H1 (cell line): ENCODE data around the gene MRPL11. TPM values are rescaled to one million over a fixed set of nuclear protein-coding genes. Genes with fewer than 3 reads are reported as not detected.
A peak's percentile ranks its signal among the peaks of the same experiment; 100 is the strongest.

Experiments
- CTCF ChIA-PET: fragments of 300-600 bp; sonication (Branson Sonifier 250); formaldehyde crosslinking; loops from one replicate; lab custom pipeline; 2021; ENCODE audit not compliant: partially characterized antibody; lab: Charles Lee
- POLR2A ChIA-PET: fragments of 300-600 bp; sonication (Branson Sonifier 250); formaldehyde crosslinking; loops from one replicate; lab custom pipeline; 2021; ENCODE audit warnings: inconsistent platforms; ENCODE audit not compliant: partially characterized antibody; lab: Charles Lee
- DNase-seq, 2 experiments: peaks; one replicate each; pipeline versions ENCODE4 v3.0.0 to v3.0.0-alpha.2; 2010 to 2022; ENCODE audit warnings: low spot score in 2 of 2, low read depth in 1 of 2, mixed read lengths in 1 of 2
- FAIRE-seq: peaks from 2 replicates; lab custom pipeline; 2011; peaks lifted over from hg19 to GRCh38; lab: Jason Lieb, UNC
- H2AFZ ChIP-seq: 2 replicates; pipeline ENCODE4 v1.8.1; 2012; ENCODE audit warnings: low read length, inconsistent platforms
- H2AK5ac ChIP-seq: 2 replicates; pipeline ENCODE4 v1.6.1; 2013; ENCODE audit warnings: low read depth, low read length
- H2BK120ac ChIP-seq: replicated peaks from 2 replicates; pipeline ENCODE3; 2013; ENCODE audit warnings: low read depth, low read length, inconsistent platforms
- H2BK12ac ChIP-seq: 2 replicates; pipeline ENCODE4 v1.6.1; 2013; ENCODE audit warnings: low read depth, low read length
- H2BK15ac ChIP-seq: 2 replicates; pipeline ENCODE4 v1.6.1; 2013; ENCODE audit warnings: low read length
- H2BK20ac ChIP-seq: 2 replicates; pipeline ENCODE4 v1.6.1; 2013; ENCODE audit warnings: low read length
- H2BK5ac ChIP-seq: 2 replicates; pipeline ENCODE4 v1.6.1; 2013; ENCODE audit warnings: low read depth, low read length
- H3K14ac ChIP-seq: 2 replicates; pipeline ENCODE4 v1.6.1; 2013; ENCODE audit warnings: inconsistent platforms; ENCODE audit not compliant: insufficient read length
- H3K18ac ChIP-seq: 2 replicates; pipeline ENCODE4 v1.6.1; 2013; ENCODE audit warnings: low read length; ENCODE audit errors: extremely low read depth
- H3K23ac ChIP-seq: 2 replicates; pipeline ENCODE4 v1.6.1; 2013; ENCODE audit warnings: inconsistent platforms; ENCODE audit not compliant: insufficient read length
- H3K23me2 ChIP-seq: 2 replicates; pipeline ENCODE4 v1.6.1; 2013; ENCODE audit warnings: low read depth, low read length
- H3K27ac ChIP-seq: 2 replicates; pipeline ENCODE4 v1.6.1; 2011; ENCODE audit warnings: low read depth, low read length, inconsistent platforms
- H3K27me3 ChIP-seq, 4 experiments: replicated peaks in 1 of 4; 1 replicate in 1 of 4; 2 replicates in 3 of 4; pipeline versions ENCODE4 v1.6.1 to v1.8.1; 2011 to 2013; ENCODE audit warnings: low read length in 3 of 4, mild to moderate bottlenecking in 3 of 4, inconsistent platforms in 2 of 4, mixed read lengths in 2 of 4, moderate library complexity in 1 of 4; ENCODE audit not compliant: control insufficient read depth in 3 of 4, insufficient read depth in 3 of 4; ENCODE audit errors: extremely low read depth in 1 of 4
- H3K36me3 ChIP-seq, 4 experiments: 2 replicates each; pipeline versions ENCODE4 v1.6.1 to v1.8.1; 2011 to 2013; ENCODE audit warnings: mild to moderate bottlenecking in 4 of 4, low read length in 3 of 4, moderate library complexity in 2 of 4, control low read depth in 1 of 4, inconsistent platforms in 1 of 4; ENCODE audit not compliant: insufficient read depth in 4 of 4, control insufficient read depth in 2 of 4
- H3K4ac ChIP-seq: replicated peaks from 2 replicates; pipeline ENCODE3; 2013; ENCODE audit warnings: low read length, low read depth, mixed read lengths, inconsistent platforms; ENCODE audit not compliant: insufficient read length
- H3K4me1 ChIP-seq, 4 experiments: replicated peaks in 1 of 4; 1 replicate in 1 of 4; 2 replicates in 3 of 4; pipeline versions ENCODE4 v1.6.1 to v1.8.1; 2011 to 2013; ENCODE audit warnings: low read length in 3 of 4, inconsistent platforms in 2 of 4, mixed read lengths in 1 of 4; ENCODE audit not compliant: insufficient read depth in 4 of 4, control insufficient read depth in 3 of 4
- H3K4me2 ChIP-seq, 2 experiments: 2 replicates each; pipeline versions ENCODE4 v1.6.1 to v1.8.1; 2011 to 2013; ENCODE audit warnings: low read depth in 2 of 2, low read length in 2 of 2, control low read depth in 1 of 2, inconsistent platforms in 1 of 2, mild to moderate bottlenecking in 1 of 2; ENCODE audit not compliant: insufficient read depth in 1 of 2
- H3K4me3 ChIP-seq, 4 experiments: fragments of 200-600, 300-600 bp in 1 of 4; sonication (generic), shearing (Covaris generic), sonication (Bioruptor Twin) in 1 of 4; 2 replicates each; pipeline versions ENCODE4 v1.5.1 to v1.8.1; 2011 to 2016; ENCODE audit warnings: low read length in 4 of 4, low read depth in 3 of 4, control low read depth in 2 of 4, inconsistent platforms in 2 of 4, mild to moderate bottlenecking in 2 of 4, mixed read lengths in 1 of 4, moderate library complexity in 1 of 4; ENCODE audit not compliant: insufficient read depth in 2 of 4; ENCODE audit errors: extremely low read depth in 1 of 4
- H3K56ac ChIP-seq: replicated peaks from 2 replicates; pipeline ENCODE3; 2013; ENCODE audit warnings: low read depth, mild to moderate bottlenecking, mixed read lengths, low read length, inconsistent platforms; ENCODE audit not compliant: insufficient read length
- H3K79me1 ChIP-seq: 2 replicates; pipeline ENCODE4 v1.6.1; 2013; ENCODE audit warnings: low read depth, low read length, control low read depth
- H3K79me2 ChIP-seq, 2 experiments: 2 replicates each; pipeline versions ENCODE4 v1.6.1 to v1.8.1; 2012 to 2013; ENCODE audit warnings: low read length in 2 of 2, mild to moderate bottlenecking in 2 of 2, inconsistent platforms in 1 of 2; ENCODE audit not compliant: insufficient read depth in 2 of 2, control insufficient read depth in 1 of 2
- H3K9ac ChIP-seq, 4 experiments: replicated peaks in 1 of 4; 1 replicate in 1 of 4; 2 replicates in 3 of 4; pipeline versions ENCODE4 v1.6.1 to v1.8.1; 2011 to 2013; ENCODE audit warnings: low read depth in 3 of 4, low read length in 3 of 4, control low read depth in 2 of 4, mild to moderate bottlenecking in 2 of 4, moderate library complexity in 2 of 4, inconsistent platforms in 1 of 4; ENCODE audit errors: extremely low read depth in 1 of 4
- H3K9me3 ChIP-seq, 2 experiments: 2 replicates each; pipeline versions ENCODE4 v1.6.1 to v1.8.1; 2012 to 2013; ENCODE audit warnings: mild to moderate bottlenecking in 2 of 2, moderate library complexity in 2 of 2, control low read depth in 1 of 2, inconsistent platforms in 1 of 2, low read depth in 1 of 2, low read length in 1 of 2, mixed read lengths in 1 of 2; ENCODE audit not compliant: insufficient read depth in 2 of 2
- H4K20me1 ChIP-seq, 2 experiments: replicated peaks in 1 of 2; 2 replicates each; pipeline versions ENCODE3 to v1.8.1; 2011 to 2013; ENCODE audit warnings: inconsistent platforms in 2 of 2, low read length in 2 of 2, mild to moderate bottlenecking in 1 of 2; ENCODE audit not compliant: insufficient read depth in 2 of 2, control insufficient read depth in 1 of 2
- H4K5ac ChIP-seq: 2 replicates; pipeline ENCODE4 v1.6.1; 2013; ENCODE audit warnings: low read length, low read depth, mixed read lengths, inconsistent platforms; ENCODE audit not compliant: insufficient read length
- H4K8ac ChIP-seq: 2 replicates; pipeline ENCODE4 v1.8.0; 2013; ENCODE audit warnings: mild to moderate bottlenecking, moderate library complexity, low read length, inconsistent platforms; ENCODE audit not compliant: insufficient read depth; ENCODE audit errors: extremely low read depth
- H4K91ac ChIP-seq: replicated peaks from 2 replicates; pipeline ENCODE3; 2013; ENCODE audit warnings: low read length, mixed read lengths, inconsistent platforms; ENCODE audit not compliant: insufficient read length
- CBX5 ChIP-seq: fragments of 300-800, 300-1000 bp; sonication (generic); IDR thresholded peaks from 2 replicates; pipeline ENCODE4 v1.7.1; 2016; ENCODE audit warnings: antibody characterized with exemption, low read length, low read depth
- CBX8 ChIP-seq: fragments of 300-800, 300-1000 bp; sonication (generic); IDR thresholded peaks from 2 replicates; pipeline ENCODE4 v1.7.1; 2016; ENCODE audit warnings: low read depth, low read length, borderline replicate concordance
- POLR2AphosphoS5 ChIP-seq: IDR thresholded peaks from 2 replicates; pipeline ENCODE4 v1.6.1; 2011; ENCODE audit warnings: low read depth, low read length
- RBBP5 ChIP-seq: IDR thresholded peaks from 2 replicates; pipeline ENCODE4 v1.7.1; 2012; ENCODE audit warnings: low read depth, mild to moderate bottlenecking, inconsistent platforms, low read length, moderate library complexity, borderline replicate concordance
- SUZ12 ChIP-seq: fragments of 200-600 bp; sonication (generic); IDR thresholded peaks from 2 replicates; pipeline ENCODE4 v1.6.1; 2012; ENCODE audit warnings: mild to moderate bottlenecking, inconsistent platforms, low read length, moderate library complexity, mixed read lengths
- ZNF274 ChIP-seq: IDR thresholded peaks from 2 replicates; pipeline ENCODE4 v1.7.0; 2012; ENCODE audit warnings: low read length, borderline replicate concordance; ENCODE audit errors: extremely low read depth
- WGBS, 2 experiments: shearing (Covaris generic) in 1 of 2; methylation state at CpG; one replicate each; pipeline versions ENCODE4 v1.1.6 to v1.1.7; 2013 to 2015; ENCODE audit warnings: low lambda C conversion rate in 2 of 2, mixed read lengths in 2 of 2, inconsistent platforms in 1 of 2, low coverage in 1 of 2, missing lambda C conversion rate in 1 of 2; ENCODE audit not compliant: insufficient replicate concordance in 2 of 2, insufficient coverage in 1 of 2, insufficient read length in 1 of 2; ENCODE audit errors: extremely low coverage in 1 of 2, missing lambda C conversion rate in 1 of 2; 5-methylcytosine and 5-hydroxymethylcytosine counted together
- polyA plus RNA-seq, 7 experiments: library from polyadenylated mRNA; depleted of rRNA in 3 of 7; stranded (reverse) in 5 of 7; unstranded in 2 of 7; fragments of >200 nt in 5 of 7; fragments of 200-250 nt in 2 of 7; gene quantifications; 1 replicate in 5 of 7; 2 replicates in 1 of 7; 4 replicates in 1 of 7; pipeline versions ENCODE4 v1.2.1 to v1.2.3, GENCODE V29; 2011 to 2013; ENCODE audit warnings: missing spikeins in 2 of 7, mixed read lengths in 2 of 7
- total RNA-seq: library from RNA; stranded (reverse); fragmentation: NEBNext Ultra II Directional; extraction: Animal tissue kit (Norgen Biotek cat#: 25700); gene quantifications from 2 replicates; pipeline ENCODE4 v1.2.1, GENCODE V29; 2021
- TF ChIP-seq, protein P1 (sequence below): IDR thresholded peaks from 2 replicates; pipeline ENCODE4 v1.6.1; 2012; ENCODE audit warnings: inconsistent platforms
- TF ChIP-seq, protein P2 (sequence below), 3 experiments: IDR thresholded peaks; 1 replicate in 2 of 3; 2 replicates in 1 of 3; pipeline versions ENCODE4 v1.5.1 to v1.6.1; 2011; ENCODE audit warnings: low read length in 3 of 3, mild to moderate bottlenecking in 3 of 3, inconsistent platforms in 2 of 3, low read depth in 1 of 3, moderate library complexity in 1 of 3; ENCODE audit not compliant: insufficient read depth in 1 of 3; ENCODE audit errors: control extremely low read depth in 1 of 3

MRPL11 gene
- total and polyA plus RNA-seq, 2 of the 8 experiments (the other 6 are each of a cell fraction or from before 2014, with no cell fraction given) = 105 to 141 TPM

GRCh38 chr11:66467034-66467659 is 28.5 kb upstream of the MRPL11 start:
- H3K14ac ChIP-seq = no peak overlapping the region
- no peaks in the 10 kb centered on the region for H4K20me1 ChIP-seq
- no peak for FAIRE-seq
- H2BK120ac ChIP-seq = no peak overlapping the region
- H3K9me3 ChIP-seq = peaks cover 0 to 4% of the 10 kb centered on the region in 2 experiments; a peak in 2 of 4 replicates
- ChIA-PET CTCF (interaction anchor here (0.6 to 6.7 kb wide), 15 partner anchors 9 to 385 kb away, joined by 3 to 39 read pairs (median 5); partner anchors contain the start of genes DPP3, MRPL11 and NPAS4), POLR2A (interaction anchor here (1.0 to 7.3 kb wide), 9 partner anchors 8 to 171 kb away, joined by 3 to 85 read pairs (median 3); partner anchors contain the start of genes DPP3, MRPL11, NPAS4 and RBM4)
- H3K27ac ChIP-seq = no peak overlapping the region
- H2AK5ac ChIP-seq = no peak overlapping the region
- peak overlapping the region; percentile 7 to 73 (median 55); a peak in 5 of 7 replicates for H3K9ac ChIP-seq
- no peak overlapping the region for H4K91ac ChIP-seq
- no peaks in the 10 kb centered on the region; a peak in 1 of 7 replicates for H3K27me3 ChIP-seq
- H4K8ac ChIP-seq = peak overlapping the region; percentile 48; the same call in 1 of the 2 replicates
- WGBS, 2 experiments = 7% methylated on average over 36 of the region's 72 CpGs; no CpG with 5 or more reads in 1 of the 2 experiments
- H3K56ac ChIP-seq = no peak overlapping the region
- H3K79me2 ChIP-seq = no peaks in the 10 kb centered on the region
- H3K4ac ChIP-seq = no peak overlapping the region
- peaks cover 7 to 25% (median 14%) of the 10 kb centered on the region in 4 experiments for H3K4me1 ChIP-seq
- peaks cover 13% of the 10 kb centered on the region for H3K23me2 ChIP-seq
- peak overlapping the region; percentile 74 to 94 for H3K4me2 ChIP-seq
- no peak overlapping the region for H2AFZ ChIP-seq
- peak overlapping the region; percentile 52 to 78 (median 65) for H3K4me3 ChIP-seq
- no peak overlapping the region for H3K23ac ChIP-seq
- no peak overlapping the region; the same call in 1 of the 2 replicates for H3K18ac ChIP-seq
- H2BK15ac ChIP-seq = no peak overlapping the region
- no peak overlapping the region for H2BK20ac ChIP-seq
- DNase-seq = no peak
- no peak overlapping the region for H4K5ac ChIP-seq
- no peaks in the 10 kb centered on the region for H3K79me1 ChIP-seq
- 0 out of 2 replicates have a peak overlapping the region, but pooled peaks have one; percentile 9 for H2BK12ac ChIP-seq
- H3K36me3 ChIP-seq = no peaks in the 10 kb centered on the region; a peak in 1 of 8 replicates
- no peak overlapping the region; the same call in 1 of the 2 replicates for H2BK5ac ChIP-seq
- no peak for TF ChIP-seq ZNF274
- TF ChIP-seq, protein P1, sequence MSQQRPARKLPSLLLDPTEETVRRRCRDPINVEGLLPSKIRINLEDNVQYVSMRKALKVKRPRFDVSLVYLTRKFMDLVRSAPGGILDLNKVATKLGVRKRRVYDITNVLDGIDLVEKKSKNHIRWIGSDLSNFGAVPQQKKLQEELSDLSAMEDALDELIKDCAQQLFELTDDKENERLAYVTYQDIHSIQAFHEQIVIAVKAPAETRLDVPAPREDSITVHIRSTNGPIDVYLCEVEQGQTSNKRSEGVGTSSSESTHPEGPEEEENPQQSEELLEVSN = no peak
- 0 out of 2 replicates have a peak, but pooled peaks have one; percentile 33 for TF ChIP-seq RBBP5
- no peak for TF ChIP-seq POLR2AphosphoS5
- no peak for TF ChIP-seq CBX8
- TF ChIP-seq, protein P2, sequence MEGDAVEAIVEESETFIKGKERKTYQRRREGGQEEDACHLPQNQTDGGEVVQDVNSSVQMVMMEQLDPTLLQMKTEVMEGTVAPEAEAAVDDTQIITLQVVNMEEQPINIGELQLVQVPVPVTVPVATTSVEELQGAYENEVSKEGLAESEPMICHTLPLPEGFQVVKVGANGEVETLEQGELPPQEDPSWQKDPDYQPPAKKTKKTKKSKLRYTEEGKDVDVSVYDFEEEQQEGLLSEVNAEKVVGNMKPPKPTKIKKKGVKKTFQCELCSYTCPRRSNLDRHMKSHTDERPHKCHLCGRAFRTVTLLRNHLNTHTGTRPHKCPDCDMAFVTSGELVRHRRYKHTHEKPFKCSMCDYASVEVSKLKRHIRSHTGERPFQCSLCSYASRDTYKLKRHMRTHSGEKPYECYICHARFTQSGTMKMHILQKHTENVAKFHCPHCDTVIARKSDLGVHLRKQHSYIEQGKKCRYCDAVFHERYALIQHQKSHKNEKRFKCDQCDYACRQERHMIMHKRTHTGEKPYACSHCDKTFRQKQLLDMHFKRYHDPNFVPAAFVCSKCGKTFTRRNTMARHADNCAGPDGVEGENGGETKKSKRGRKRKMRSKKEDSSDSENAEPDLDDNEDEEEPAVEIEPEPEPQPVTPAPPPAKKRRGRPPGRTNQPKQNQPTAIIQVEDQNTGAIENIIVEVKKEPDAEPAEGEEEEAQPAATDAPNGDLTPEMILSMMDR (IDR thresholded peaks at IDR 0.05; ENCODE audit: control extremely low read depth in 1 of 3, insufficient read depth in 1 of 3, low read depth in 1 of 3, low read length in 3 of 3) = peak in 2 of 3 experiments; percentile 12 to 15; a peak in 2 of 4 replicates
- no peak for TF ChIP-seq CBX5
- no peak for TF ChIP-seq SUZ12
